SU-DHL-6 (cell line): ENCODE data around the gene C1QL2.

ENCODE experiments used
- H2AFZ ChIP-seq: fragments of 200-600 bp; sonication (generic); 2 replicates; pipeline ENCODE4 v1.6.1; 2014; ENCODE audit warnings: low read depth, mild to moderate bottlenecking, moderate library complexity, mixed read lengths, antibody characterized with exemption, low read length; ENCODE audit not compliant: severe bottlenecking
- H3F3A ChIP-seq: fragments of 200-600 bp; shearing (Covaris generic); 2 replicates; pipeline ENCODE4 v1.6.0; 2016; ENCODE audit warnings: antibody characterized with exemption, mild to moderate bottlenecking; ENCODE audit not compliant: insufficient read depth
- H3K27ac ChIP-seq: fragments of 200-600 bp; sonication (generic); 2 replicates; pipeline ENCODE4 v1.5.1; 2016; ENCODE audit warnings: low read depth, mild to moderate bottlenecking, low read length, moderate library complexity, mixed read lengths
- H3K27me3 ChIP-seq: fragments of 200-600 bp; sonication (generic), shearing (Covaris generic); 2 replicates; pipeline ENCODE4 v1.6.0; 2014; ENCODE audit warnings: mild to moderate bottlenecking, low read length
- H3K36me3 ChIP-seq: fragments of 200-600 bp; sonication (generic); 2 replicates; pipeline ENCODE4 v1.6.1; 2014; ENCODE audit warnings: mild to moderate bottlenecking, low read length, mixed read lengths
- H3K4me2 ChIP-seq: fragments of 300-600, 200-600 bp; shearing (Covaris generic), sonication (generic); 2 replicates; pipeline ENCODE4 v1.6.0; 2014; ENCODE audit warnings: low read length, low read depth, mild to moderate bottlenecking; ENCODE audit not compliant: poor library complexity, severe bottlenecking
- H3K4me3 ChIP-seq: fragments of 200-600 bp; sonication (generic); 2 replicates; pipeline ENCODE4 v1.5.1; 2014; ENCODE audit warnings: antibody characterized with exemption, low read length, mild to moderate bottlenecking, mixed read lengths; ENCODE audit not compliant: insufficient read depth, poor library complexity, severe bottlenecking
- H3K79me2 ChIP-seq: fragments of 200-600 bp; sonication (generic); 2 replicates; pipeline ENCODE4 v1.6.1; 2014; ENCODE audit warnings: mild to moderate bottlenecking, low read length, moderate library complexity; ENCODE audit not compliant: insufficient read depth
- H3K9ac ChIP-seq: fragments of 200-600 bp; sonication (generic); 2 replicates; pipeline ENCODE4 v1.7.0; 2014; ENCODE audit warnings: mild to moderate bottlenecking, low read length
- H3K9me2 ChIP-seq: fragments of 200-600 bp; sonication (generic); replicated peaks from 2 replicates; pipeline ENCODE4 v1.6.1; 2014; ENCODE audit warnings: low read length; ENCODE audit not compliant: insufficient read depth
- H3K9me3 ChIP-seq: fragments of 200-600 bp; sonication (generic); 2 replicates; pipeline ENCODE4 v1.6.1; 2014; ENCODE audit warnings: low read length, mixed read lengths; ENCODE audit not compliant: insufficient read depth
- H4K20me1 ChIP-seq: fragments of 200-600 bp; sonication (generic); 2 replicates; pipeline ENCODE4 v1.6.1; 2014; ENCODE audit warnings: low read depth, mild to moderate bottlenecking, antibody characterized with exemption, low read length, moderate library complexity, mixed read lengths
- EZH2phosphoT487 ChIP-seq: fragments of 200-600 bp; sonication (generic), shearing (Covaris generic); conservative IDR thresholded peaks from 2 replicates; pipeline ENCODE4 v1.6.1; 2018; ENCODE audit warnings: mild to moderate bottlenecking, antibody characterized with exemption, low read length, moderate library complexity, mixed read lengths
- TF ChIP-seq, protein P1 (sequence below): fragments of 200-600 bp; sonication (generic); IDR thresholded peaks from one replicate; pipeline ENCODE4 v1.5.1; 2017; ENCODE audit warnings: antibody characterized with exemption, mild to moderate bottlenecking, low read length, moderate library complexity; ENCODE audit not compliant: insufficient read depth, poor library complexity, severe bottlenecking

Gene C1QL2

DNA sequence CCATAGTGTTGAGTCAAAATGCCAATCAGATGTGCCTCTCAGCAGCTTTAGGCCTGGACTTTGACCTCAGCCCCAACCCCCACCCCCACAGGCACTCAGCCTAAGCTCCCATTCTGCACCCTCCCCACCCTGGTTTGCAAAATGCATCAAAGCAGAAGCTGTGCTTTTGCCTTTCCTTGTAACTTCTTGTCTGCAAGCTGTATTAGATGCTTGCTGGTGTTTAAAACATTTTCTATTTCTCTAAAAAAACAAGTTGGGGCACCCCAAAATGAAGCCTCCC lies 38.5 kb upstream of the C1QL2 start:
- H3K27me3 ChIP-seq = no peaks in the 10 kb centered on the region
- no peaks in the 10 kb centered on the region for H3K9me3 ChIP-seq
- H3F3A ChIP-seq = no peaks in the 10 kb centered on the region
- H3K27ac ChIP-seq = no peak overlapping the region
- no peaks in the 10 kb centered on the region for H4K20me1 ChIP-seq
- TF ChIP-seq EZH2phosphoT487 = no peak
- TF ChIP-seq, protein P1, sequence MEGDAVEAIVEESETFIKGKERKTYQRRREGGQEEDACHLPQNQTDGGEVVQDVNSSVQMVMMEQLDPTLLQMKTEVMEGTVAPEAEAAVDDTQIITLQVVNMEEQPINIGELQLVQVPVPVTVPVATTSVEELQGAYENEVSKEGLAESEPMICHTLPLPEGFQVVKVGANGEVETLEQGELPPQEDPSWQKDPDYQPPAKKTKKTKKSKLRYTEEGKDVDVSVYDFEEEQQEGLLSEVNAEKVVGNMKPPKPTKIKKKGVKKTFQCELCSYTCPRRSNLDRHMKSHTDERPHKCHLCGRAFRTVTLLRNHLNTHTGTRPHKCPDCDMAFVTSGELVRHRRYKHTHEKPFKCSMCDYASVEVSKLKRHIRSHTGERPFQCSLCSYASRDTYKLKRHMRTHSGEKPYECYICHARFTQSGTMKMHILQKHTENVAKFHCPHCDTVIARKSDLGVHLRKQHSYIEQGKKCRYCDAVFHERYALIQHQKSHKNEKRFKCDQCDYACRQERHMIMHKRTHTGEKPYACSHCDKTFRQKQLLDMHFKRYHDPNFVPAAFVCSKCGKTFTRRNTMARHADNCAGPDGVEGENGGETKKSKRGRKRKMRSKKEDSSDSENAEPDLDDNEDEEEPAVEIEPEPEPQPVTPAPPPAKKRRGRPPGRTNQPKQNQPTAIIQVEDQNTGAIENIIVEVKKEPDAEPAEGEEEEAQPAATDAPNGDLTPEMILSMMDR = no peak
- H3K36me3 ChIP-seq = no peaks in the 10 kb centered on the region
- H3K79me2 ChIP-seq = no peaks in the 10 kb centered on the region
- H2AFZ ChIP-seq = no peak overlapping the region
- no peaks in the 10 kb centered on the region for H3K9me2 ChIP-seq
- H3K9ac ChIP-seq = no peak overlapping the region
- H3K4me3 ChIP-seq = no peak overlapping the region
- no peak overlapping the region for H3K4me2 ChIP-seq

DNA sequence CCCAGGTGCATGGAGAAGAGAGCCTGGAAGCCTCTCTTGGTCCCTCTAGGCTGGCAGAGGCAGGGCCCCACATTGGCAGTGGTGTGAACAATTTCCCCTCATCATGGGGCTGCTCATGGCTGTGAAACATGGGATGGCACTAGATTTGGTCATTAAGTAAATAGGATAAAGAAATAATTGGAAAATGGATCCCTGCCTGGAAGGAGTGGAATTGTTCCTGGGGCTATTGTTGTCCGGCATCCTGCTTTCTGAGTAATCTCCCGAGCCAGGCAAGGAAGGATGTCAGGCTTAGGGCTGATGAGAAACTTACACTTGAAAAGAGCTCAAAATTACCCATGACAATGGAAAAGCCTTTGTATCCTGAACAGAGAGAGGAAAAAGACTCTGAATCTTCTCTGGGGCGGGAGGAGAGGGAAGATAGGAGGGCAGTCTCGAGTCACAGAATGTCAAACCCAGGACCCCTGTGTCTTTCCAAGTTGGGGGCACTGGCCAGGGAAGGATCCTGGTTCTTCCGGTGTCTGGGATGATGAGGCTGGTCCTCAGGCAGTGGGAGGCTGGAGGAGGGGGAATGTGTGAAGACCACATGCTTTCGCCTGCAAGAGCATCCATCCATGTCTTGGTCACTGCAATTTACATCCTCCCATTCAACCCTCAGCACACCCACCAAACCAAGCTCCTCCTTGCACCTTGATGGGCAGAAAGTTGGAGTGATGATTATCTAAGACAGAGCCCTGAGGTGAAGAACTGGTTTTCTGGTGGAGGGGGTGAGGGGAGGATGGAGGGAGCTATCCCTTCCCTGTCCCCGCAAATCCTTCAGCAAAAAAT lies 38.0 kb upstream of the C1QL2 start:
- H3K4me2 ChIP-seq = no peak overlapping the region
- no peaks in the 10 kb centered on the region for H3K36me3 ChIP-seq
- no peaks in the 10 kb centered on the region for H4K20me1 ChIP-seq
- no peaks in the 10 kb centered on the region for H3K27me3 ChIP-seq
- TF ChIP-seq, protein P1 = no peak
- TF ChIP-seq EZH2phosphoT487 = no peak
- H2AFZ ChIP-seq = no peak overlapping the region
- no peaks in the 10 kb centered on the region for H3F3A ChIP-seq
- H3K9me2 ChIP-seq = no peaks in the 10 kb centered on the region
- no peak overlapping the region for H3K9ac ChIP-seq
- no peak overlapping the region for H3K4me3 ChIP-seq
- no peak overlapping the region for H3K27ac ChIP-seq
- no peaks in the 10 kb centered on the region for H3K79me2 ChIP-seq
- no peaks in the 10 kb centered on the region for H3K9me3 ChIP-seq

DNA sequence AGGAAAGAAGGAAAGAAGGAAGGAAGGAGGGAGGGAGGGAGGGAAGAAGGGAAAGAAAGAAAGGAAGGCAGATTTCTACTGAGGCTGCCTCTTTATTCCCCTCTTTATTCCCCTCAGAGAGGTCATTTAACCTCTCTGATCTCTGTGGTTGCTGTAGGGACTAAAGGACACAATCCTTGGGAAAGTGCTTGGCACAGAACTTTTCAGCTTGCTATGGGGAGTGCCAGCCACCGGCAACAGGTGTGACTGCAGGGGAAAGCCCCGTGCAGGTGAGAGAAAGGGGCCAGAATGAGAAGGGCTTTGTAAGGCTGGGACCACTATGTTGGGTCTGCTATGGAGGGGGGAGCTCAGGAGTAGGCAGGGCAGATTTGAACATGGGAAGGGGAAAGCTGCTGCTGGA lies 37.3 kb upstream of the C1QL2 start:
- Histone ChIP-seq H3K9me2 (no peaks in the 10 kb centered on the region), H3K4me3 (no peak overlapping the region), H3K27me3 (no peaks in the 10 kb centered on the region), H3K27ac (no peak overlapping the region), H3F3A (no peaks in the 10 kb centered on the region), H3K9me3 (no peaks in the 10 kb centered on the region), H2AFZ (no peak overlapping the region), H3K79me2 (no peaks in the 10 kb centered on the region), H3K36me3 (no peaks in the 10 kb centered on the region), H3K4me2 (no peak overlapping the region), H3K9ac (no peak overlapping the region), H4K20me1 (no peaks in the 10 kb centered on the region)
- TF ChIP-seq EZH2phosphoT487 = no peak
- TF ChIP-seq, protein P1 = no peak
